Bronchial epithelial cell (primary cell): ENCODE measurements around the gene MOCS3. TPM values are rescaled to one million over a fixed set of nuclear protein-coding genes. Genes with fewer than 3 reads are reported as not detected.

ENCODE experiments used
- DNase-seq: peaks from one replicate; pipeline ENCODE4 v3.0.0-alpha.2; 2010; ENCODE audit warnings: low read depth
- FAIRE-seq: peaks from 2 replicates; lab custom pipeline; 2011; peaks lifted over from hg19 to GRCh38; lab: Jason Lieb, UNC
- H3K27me3 ChIP-seq: 2 replicates; pipeline ENCODE4 v1.5.1; 2011; ENCODE audit warnings: low read length; ENCODE audit not compliant: control insufficient read depth, insufficient read depth
- H3K36me3 ChIP-seq: 2 replicates; pipeline ENCODE4 v1.5.1; 2011; ENCODE audit warnings: low read length; ENCODE audit not compliant: control insufficient read depth, insufficient read depth
- H3K4me3 ChIP-seq: 2 replicates; pipeline ENCODE4 v1.5.1; 2011; ENCODE audit warnings: mild to moderate bottlenecking, low read depth, low read length, control low read depth
- total RNA-seq: library from RNA; depleted of rRNA; stranded (reverse); fragments of >200 nt; gene quantifications from 2 replicates; pipeline ENCODE4 v1.2.1, GENCODE V29; 2014
- TF ChIP-seq, protein P1 (sequence below): IDR thresholded peaks from 2 replicates; pipeline ENCODE4 v1.5.1; 2011; ENCODE audit warnings: mild to moderate bottlenecking, moderate library complexity, low read length, control low read depth, inconsistent platforms; ENCODE audit not compliant: insufficient read depth, severe bottlenecking

The MOCS3 gene
- total RNA-seq, 1 donor from 2014 or later, result 9.7 TPM

DNA sequence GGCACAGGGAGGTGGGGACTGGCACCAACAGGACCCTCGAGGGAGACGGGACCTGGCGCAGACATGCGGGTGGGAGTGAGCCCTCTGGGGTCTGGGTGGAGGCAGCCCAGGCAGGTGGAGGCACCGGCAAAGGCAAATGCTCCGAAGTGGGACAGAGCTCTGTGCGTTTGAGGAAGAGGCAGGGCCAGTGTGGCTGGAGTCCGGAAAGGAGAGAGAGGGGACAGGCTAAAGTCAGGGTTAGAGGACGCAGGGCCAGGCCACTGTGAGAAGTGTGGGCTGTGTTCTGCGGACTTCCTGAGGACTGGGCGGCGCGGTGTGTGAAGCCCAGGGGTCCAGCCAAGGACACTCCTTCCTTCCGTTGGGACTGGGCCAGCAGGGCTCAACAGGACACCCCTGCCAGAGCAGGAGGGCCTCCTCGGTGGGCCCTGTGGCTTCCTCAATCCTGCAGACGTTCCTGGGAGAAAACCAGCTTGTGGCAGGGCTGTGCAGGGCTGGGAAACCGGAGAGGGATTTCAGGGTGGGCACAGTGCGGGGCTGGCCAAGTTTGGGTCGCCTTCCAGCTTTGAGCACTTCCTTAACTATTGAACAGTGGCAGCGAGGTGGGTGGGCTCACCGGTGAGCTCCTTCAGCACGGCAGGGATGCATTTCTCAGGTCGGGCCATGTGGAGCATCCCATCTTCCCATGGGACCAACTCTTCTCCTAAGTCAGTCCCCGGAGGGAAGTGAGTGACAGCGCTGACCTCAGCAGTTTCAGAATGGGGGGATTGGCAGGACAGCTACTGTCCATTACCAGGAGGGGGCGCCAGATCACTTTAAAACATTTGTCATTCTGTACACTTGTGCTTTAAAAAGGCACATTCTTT is 22.5 kb downstream of the MOCS3 start:
- no peaks in the 10 kb centered on the region for H3K36me3 ChIP-seq
- H3K27me3 ChIP-seq, result no peaks in the 10 kb centered on the region
- TF ChIP-seq, protein P1, sequence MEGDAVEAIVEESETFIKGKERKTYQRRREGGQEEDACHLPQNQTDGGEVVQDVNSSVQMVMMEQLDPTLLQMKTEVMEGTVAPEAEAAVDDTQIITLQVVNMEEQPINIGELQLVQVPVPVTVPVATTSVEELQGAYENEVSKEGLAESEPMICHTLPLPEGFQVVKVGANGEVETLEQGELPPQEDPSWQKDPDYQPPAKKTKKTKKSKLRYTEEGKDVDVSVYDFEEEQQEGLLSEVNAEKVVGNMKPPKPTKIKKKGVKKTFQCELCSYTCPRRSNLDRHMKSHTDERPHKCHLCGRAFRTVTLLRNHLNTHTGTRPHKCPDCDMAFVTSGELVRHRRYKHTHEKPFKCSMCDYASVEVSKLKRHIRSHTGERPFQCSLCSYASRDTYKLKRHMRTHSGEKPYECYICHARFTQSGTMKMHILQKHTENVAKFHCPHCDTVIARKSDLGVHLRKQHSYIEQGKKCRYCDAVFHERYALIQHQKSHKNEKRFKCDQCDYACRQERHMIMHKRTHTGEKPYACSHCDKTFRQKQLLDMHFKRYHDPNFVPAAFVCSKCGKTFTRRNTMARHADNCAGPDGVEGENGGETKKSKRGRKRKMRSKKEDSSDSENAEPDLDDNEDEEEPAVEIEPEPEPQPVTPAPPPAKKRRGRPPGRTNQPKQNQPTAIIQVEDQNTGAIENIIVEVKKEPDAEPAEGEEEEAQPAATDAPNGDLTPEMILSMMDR, result peak; percentile 73
- FAIRE-seq, result no peak
- H3K4me3 ChIP-seq, result no peak overlapping the region
- peak; percentile 50 for DNase-seq

DNA sequence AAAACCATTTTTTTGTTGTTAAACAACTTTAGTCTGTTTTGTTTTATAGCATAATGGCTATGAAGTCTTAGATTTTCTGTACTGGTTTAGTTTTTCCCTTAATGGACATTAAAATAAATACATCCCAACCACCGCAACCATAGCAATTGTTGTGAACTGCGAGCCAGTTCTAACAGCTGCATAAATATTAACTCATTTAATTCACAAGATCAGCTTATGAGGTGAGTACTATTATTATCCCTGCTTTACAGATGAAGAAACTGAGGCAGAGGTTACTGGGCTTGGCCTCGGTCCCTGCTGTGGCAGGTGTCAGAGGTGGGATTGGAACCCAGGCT is 23.1 kb downstream of the MOCS3 start:
- no peaks in the 10 kb centered on the region for H3K36me3 ChIP-seq
- H3K4me3 ChIP-seq, result no peak overlapping the region
- DNase-seq (no peak), FAIRE-seq (no peak)
- no peaks in the 10 kb centered on the region for H3K27me3 ChIP-seq
- TF ChIP-seq, protein P1, result no peak

DNA sequence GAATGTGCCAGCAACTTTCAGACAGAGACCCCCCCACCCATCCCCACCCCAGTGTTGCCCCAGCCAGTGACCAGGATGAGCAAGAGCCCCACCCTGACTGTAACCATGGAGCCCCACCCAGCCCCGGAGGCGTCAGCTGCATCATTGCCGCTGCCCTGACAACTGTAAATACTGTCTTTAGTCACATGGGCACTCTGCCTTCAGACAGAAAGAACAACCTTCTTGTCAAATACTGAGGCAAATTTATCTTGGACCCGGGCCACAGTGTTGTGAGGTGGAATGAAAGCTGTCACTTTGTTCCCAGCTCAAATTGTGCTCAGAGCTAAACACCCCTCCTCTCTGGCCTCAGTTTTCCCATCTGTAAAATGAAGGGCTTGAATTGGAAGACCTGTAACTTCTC is 23.7 kb downstream of the MOCS3 start:
- no peaks in the 10 kb centered on the region for H3K36me3 ChIP-seq
- H3K4me3 ChIP-seq, result no peak overlapping the region
- peak; percentile 88 for DNase-seq
- TF ChIP-seq, protein P1, result no peak
- no peak for FAIRE-seq
- H3K27me3 ChIP-seq, result no peaks in the 10 kb centered on the region

DNA sequence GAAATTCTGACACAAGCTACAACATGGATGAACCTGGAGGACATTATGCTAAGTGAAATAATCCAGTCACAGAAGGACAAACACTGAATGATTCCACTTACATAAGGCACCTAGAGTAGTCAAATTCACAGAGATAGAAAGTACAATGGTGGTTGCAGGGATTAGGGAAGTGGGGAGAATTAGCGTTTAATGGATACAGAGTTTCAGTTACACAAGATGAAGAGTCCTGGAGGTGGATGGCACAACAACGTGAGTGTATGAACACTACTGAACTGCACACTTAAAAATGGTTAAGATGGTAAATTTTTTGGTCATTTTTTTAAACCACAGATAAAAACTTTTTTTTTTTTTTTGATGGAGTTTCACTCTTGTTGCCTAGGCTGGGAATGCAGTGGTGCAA is 24.7 kb downstream of the MOCS3 start:
- FAIRE-seq (no peak), DNase-seq (no peak)
- no peaks in the 10 kb centered on the region for H3K36me3 ChIP-seq
- H3K27me3 ChIP-seq, result no peaks in the 10 kb centered on the region
- H3K4me3 ChIP-seq, result no peak overlapping the region
- TF ChIP-seq, protein P1, result no peak

DNA sequence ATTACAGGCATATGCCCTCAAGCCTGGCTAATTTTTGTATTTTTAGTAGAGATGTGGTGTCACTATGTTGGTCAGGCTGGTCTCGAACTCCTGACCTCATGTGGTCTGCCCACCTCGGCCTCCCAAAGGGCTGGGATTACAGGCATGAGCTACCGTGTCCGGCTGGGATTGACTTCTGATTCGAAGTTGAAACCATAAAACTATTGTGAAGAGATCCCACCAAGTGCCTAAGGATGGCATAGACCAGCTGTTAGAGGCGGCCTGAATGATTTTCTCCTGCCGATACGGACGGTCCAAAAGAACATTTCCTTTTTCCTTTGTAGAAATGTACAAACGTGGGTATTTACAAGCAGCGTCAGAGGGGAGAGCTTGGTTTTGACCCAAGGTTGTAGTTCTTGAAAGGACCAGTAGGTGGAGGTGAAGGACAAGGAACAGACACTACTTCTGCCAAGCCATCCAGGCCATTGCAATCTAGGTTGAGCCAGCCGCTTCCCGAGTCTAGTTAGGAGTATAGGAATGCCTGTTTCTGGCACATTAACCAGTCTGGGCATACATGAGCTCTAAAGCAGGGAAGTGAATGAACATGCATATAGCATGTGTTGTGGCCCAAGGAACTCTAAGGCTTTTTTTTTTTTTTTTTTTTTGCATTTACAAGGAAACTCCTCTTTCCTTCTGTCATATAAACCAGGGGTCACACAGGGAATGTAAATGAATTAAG is 29.0 kb downstream of the MOCS3 start:
- FAIRE-seq (no peak), DNase-seq (peak; percentile 82)
- Histone ChIP-seq H3K4me3 (no peak overlapping the region), H3K27me3 (no peaks in the 10 kb centered on the region), H3K36me3 (no peaks in the 10 kb centered on the region)
- TF ChIP-seq, protein P1, result peak; percentile 81
